Measurements from ENCODE around the gene TPX2.
"Not testable (repeated sequence)": the region's sequence is repeated elsewhere in the genome, so short reads cannot be mapped to it uniquely, and the experiment has no call there.

Gene TPX2

DNA sequence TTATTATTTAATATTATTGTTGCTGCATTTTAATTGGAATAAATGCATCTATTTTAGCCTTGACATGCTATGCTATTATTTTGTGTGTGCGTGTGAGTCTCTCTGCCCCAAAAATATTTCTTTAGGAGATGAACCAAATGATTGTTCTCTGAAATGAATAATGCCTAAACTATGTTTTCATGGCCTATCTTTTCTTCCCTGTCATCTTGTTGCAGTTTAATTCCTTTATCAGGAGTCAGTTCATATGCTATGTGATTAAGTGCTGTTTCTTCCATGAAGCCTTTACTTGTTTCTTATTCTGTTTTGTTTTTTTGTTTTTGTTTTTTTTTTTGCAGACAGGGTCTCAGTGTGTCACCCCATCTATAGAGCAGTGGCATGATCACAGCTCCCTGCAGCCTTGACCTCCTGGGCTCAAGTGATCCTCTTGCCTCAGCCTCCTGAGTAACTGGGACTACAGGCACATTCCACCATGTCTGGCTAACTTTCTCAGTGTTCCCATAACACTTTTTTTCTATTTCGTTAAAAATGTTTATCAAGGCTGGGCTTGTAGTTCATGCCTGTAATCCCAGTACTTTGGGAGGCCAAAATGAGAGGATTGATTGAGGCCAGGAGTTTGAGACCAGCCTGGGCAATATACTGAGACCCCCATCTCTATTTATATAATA, 25.7 kb downstream of the TPX2 start:
- DNase-seq, result no peak

DNA sequence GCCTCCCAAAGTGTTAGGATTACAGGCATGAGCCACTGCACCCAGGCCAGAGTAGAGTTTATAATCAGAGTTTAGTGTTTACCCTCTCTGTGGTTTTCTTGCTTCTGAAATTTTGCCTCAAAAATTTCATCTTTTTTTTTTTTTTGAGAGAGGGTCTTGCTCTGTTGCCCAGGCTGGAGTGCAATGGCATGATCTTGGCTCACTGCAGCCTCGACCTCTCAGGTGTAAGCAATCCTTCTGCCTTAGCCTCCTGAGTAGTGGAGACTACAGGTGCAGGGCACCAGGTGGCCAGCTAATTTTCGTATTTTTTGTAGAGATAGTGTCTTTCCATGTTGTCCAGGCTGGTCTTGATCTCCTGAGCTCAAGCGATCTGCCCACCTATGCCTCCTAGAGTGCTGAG, 28.7 kb downstream of the TPX2 start:
- DNase-seq, result no peak

DNA sequence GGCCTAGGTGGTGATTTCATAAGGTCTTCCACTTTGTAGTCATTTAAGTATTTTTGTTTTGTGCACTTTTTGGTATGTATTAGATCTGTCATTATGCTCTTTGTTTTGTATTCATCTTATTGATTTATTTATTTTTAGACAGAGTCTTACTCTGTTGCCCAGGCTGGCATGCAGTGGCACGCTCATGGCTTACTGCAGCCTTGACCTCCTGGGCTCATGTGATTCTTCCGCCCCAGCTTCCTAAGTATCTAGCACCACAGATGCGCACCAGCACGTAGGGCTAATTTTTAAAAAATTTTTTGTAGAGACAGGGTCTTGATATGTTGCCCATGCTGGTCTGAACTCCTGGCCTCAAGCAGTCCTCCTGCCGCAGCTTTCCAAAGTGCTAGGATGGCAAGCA, 30.6 kb downstream of the TPX2 start:
- no peak for DNase-seq

DNA sequence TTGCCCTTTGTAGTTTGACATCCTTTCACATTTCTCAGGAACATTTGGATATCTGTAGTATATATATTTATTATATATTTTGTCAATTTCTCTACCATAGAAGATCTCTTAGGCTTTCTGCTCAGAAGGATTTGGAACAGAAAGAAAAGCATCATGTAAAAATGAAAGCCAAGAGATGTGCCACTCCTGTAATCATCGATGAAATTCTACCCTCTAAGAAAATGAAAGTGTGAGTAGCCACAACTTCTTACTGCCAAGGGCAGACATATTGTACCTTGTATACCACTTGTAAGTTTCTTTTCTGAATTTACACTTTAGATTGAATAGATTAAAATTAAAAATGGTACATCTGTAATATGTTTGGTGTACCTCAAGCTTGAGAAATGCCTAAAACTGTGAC, 31.2 kb downstream of the TPX2 start:
- DNase-seq, result no peak

DNA sequence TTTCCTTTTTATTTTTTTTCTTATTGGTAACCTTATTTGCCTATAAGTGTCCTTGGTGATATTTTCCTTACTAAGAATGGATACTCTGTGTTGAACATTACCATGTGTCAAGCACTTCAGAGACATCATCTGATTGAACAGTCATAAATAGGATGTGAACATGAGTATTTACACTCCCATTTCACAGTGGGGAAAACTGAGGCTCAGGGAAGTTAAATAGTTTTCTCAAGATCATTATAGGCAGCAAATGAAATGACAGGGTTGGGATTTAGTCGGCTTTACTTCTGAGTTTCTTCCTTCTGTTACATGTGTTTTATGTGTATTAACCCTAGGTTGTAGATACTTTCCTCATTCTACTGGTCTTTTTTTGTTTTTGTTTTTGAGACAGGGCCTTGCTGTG, 35.3 kb downstream of the TPX2 start:
- no peak for DNase-seq

DNA sequence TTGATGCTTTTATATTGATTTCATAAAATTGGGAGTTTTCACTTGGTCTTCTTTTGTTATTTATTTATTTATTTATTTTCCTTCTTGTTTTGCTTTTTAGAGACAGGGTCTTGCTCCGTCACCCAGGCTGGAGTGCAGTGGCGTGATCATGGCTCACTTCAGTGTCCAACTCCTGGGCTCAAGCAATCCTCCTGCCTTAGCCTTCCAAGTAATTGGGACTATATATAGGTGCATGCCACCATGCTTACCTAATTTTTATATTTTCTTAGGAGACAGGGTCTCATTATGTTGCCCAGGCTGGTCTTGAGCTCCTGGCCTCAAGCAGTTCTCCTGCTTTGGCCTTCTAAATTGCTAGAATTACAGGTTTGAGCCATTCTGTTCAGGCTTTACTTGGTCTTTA, 41.7 kb downstream of the TPX2 start:
- no peak for DNase-seq

DNA sequence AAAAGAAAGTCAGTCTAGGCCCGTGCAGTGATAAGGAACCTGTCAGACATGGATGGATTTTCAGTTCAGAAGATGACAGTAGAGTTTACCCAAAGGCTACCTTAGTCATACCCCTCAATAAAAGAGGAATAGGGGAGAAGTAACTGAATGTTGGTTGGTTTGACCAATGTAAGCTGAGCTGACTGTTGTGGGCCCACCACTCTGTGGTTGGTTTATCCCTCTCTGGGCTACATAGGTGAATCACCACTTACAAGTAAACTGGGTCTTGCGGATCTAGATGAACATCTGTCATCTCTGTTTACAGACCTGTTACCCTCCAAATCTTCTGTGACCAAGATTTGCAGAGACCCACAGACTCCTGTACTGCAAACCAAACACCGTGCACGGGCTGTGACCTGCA, 42.9 kb downstream of the TPX2 start:
- no peak for DNase-seq

DNA sequence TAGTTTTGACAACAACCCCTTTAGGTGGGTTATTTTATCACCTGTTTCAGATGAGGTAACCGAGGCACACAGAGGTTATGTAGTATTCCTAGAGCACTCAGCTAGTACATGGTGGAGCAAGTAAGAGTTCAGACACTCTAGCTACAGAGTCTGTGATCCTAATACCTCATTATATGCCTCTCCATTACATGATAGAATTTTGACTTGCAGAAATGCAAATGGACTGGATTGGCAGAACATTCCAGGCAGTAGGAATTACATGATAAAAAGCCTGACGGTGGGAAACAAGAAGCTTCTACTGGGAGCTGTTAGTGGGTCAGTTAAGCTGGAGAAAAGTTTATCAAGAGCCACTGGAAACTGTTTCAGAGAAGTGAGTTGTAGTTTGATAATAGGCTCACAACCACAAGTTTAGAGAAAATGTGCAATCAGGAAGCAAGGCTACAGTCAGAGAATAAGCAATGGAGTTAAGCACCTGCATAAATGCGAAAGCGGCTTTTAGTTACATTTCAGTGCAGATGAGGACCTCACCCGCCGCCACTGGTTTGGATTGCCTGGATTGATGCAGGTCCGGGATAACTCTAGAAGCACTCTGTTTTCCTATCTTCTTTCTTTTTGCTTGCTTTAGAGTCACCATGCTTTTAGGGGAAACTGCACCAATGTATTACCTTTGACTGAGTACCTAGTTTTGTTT, 45.4 kb downstream of the TPX2 start:
- no peak for DNase-seq

DNA sequence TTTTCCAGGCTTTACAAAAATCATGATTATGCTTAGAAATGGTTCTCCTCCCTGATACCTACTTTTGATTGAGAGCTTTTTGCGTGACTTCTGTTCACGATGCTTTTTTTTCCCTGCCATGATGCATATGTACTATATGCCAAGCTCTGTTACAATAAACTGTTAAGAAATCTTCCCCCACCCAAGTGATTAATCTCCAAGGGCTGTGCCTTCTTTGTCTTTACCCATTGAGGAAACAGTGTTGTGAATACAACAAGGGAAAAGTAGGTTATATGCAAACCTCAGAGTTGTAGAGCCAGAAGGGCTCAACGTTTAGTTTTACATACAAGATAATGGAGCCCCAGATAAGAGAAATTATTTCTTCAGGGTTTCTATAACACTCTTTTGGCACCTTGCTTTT, 46.0 kb downstream of the TPX2 start:
- DNase-seq, result no peak

DNA sequence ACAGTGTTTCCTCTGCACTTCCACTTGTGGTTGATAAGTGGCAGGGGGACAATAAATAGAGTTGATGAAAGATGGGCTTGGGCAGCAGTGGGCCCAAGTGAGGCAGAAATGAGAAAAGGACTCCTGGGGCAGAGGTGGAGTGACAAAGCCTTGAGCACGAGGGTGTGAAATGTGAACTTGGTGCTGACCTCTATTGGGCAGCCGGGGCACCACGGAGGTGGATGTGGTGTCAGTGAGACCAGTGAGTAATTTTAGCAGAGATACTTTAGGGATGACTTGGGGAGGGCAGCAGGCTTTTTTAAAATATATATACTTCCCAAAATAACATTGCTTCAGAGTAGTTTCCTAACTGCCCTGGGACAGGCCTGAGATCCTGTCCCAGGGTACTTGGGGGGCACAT, 49.5 kb downstream of the TPX2 start:
- no peak for DNase-seq

DNA sequence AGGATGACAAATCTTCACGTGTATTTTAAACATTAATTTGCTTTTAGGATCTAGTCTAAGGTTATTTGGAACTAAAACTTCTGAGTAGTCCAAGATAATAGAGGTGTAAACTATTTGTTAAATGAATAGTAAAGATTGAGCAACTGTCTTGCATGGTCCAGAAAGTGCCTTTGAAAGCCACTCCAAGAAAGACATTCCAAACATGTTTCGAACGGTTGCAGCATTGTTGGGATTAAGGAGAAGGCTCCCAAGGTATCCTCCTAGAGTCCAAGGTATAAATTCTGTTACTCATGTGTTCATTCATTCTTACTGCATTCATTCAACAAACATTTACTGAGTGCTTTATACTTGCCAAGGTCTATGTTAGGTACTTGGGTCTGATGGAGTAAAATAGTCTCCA, 51.3 kb downstream of the TPX2 start:
- DNase-seq, result no peak

DNA sequence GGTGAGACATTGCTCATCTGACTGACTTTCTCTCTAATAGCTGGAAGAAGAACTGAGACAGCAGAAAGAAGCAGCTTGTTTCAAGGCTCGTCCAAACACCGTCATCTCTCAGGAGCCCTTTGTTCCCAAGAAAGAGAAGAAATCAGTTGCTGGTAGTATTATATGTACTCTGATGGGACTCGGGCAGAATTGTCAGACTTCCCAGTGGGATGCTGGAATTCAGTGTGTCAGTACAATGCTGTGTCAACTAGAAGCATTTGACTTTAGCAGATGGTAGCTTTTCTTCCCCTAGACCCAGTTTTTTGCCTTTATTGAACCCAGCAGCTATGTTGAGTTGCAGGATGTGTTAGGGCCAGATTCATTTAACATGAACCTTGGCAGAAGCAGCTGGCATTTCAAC, 58.3 kb downstream of the TPX2 start:
- DNase-seq, result no peak

DNA sequence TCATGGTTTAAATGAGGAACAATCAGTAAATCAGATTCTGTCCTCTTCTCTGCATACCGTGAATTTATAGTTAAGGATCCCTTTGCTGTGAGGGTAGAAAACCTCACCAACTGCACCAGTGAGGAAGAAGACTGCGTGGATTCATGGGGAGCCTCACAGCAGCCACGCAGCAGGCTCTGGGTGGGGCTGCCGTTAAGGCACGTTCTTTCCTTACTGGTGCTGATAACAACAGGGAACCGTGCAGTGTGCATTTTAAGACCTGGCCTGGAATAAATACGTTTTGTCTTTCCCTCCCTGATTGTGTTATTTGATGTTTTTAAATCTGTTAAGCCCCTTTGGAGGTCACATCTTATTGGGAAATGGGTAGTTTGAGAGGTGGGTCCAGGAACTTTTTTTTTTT, 62.4 kb downstream of the TPX2 start:
- DNase-seq, result no peak

DNA sequence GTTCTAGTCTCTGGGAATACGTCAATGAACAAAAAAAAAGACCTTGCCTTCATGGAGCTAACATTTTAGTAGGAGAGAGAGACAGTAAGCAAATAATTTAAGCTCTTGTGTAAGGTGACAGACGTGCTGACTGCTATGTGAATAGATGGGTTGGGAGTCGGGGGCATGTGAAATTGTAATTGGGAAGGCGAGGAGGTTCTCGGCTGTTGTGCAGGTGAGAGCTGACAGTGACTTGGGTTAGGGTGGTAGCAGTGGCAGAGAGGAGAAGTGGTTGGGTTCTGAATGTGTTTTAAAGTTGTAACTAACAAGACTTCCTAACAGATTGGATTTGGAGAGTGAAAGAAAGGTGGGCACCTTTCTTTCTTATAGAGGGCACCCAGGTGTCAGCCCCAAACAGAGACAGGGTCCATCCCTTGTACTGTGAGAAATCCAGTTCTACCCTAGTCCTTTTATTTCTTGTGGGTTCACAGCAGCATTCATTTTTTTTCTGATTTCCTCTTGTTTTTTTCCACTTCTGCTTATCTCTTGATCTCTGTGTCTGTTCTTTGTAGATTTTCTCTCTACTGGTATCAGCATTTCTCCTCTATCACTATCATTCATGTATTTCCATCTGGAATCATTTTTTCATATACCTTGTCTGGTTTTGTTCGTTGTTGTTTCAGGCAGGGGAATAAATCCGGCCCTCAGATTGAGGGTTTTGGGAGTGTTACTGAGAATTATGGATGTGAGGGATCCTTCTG, 64.6 kb downstream of the TPX2 start:
- no peak for DNase-seq

DNA sequence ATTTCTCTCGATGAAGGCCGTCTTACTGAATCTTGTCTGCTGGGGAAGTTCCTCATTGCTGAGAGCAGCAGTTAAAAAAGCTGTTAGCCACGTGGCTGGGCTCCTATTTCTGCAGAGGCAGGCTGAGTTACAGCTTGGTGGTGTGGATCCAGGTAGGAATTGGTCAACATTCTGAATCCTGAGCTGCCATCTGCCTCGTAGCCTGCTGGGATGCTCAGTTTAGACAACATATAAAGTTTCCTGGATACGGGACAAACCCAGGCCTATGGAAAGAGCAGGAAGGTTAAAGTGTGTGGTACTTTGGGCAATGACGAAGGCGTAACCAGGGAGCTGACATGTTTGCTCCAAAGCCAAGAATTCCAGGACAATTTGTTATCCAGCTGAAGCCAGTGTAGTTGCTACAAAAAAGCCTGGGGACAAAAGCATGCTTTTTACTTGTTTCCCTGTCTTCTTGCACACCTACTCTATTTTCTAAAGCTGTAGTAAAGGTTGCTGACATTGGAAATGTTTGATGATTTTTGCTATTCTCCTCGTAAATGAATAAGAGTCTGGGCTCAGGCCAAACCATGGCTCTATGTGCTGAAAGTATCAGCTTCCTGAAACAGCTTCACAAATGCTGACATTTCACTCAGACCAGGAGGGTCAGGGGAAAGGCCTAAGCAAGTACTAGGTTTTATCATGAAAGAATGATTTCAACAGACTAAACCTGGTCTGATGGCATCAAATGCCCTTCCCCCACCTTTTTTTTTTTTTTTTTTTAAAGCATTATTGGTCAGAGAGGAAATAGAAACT, 67.7 kb downstream of the TPX2 start:
- no peak for DNase-seq

DNA sequence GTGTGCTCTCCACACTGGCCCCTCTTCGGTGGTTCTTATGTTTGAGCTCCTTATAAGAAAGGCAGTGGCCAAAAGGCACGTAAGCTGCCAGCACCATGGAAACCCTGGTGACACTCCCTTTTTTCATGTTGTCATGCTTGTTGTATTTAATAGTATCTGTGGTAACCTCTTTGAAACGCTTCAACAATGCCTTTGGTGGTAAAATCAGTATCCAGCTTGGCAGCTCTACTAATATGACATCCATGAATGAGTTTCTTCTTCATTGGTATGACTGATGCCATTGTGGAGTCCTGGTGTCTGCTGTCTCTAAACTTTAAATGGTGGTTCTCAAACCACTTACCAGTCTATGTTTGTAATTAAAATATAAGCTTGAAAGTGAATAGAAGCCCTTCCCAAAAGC, 69.4 kb downstream of the TPX2 start:
- no peak for DNase-seq

DNA sequence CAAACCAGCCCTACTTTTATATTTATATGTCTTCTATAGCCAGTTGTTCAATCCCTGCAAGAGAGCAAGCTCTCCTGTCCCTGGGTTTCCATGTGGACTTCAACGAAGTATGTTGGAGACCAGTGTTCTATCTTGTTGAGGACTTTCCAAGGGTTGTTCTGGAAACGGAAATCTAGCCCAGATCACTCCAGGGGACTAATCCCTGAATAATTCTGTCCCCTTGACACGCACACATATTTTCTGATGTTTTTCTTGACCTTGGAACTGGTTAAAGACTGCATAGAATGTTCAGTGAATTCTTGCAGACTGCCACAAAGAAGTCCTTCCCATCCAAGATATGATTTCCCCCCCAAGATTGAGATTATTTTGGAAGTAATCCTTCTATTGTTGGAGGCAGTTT, 70.6 kb downstream of the TPX2 start:
- no peak for DNase-seq

DNA sequence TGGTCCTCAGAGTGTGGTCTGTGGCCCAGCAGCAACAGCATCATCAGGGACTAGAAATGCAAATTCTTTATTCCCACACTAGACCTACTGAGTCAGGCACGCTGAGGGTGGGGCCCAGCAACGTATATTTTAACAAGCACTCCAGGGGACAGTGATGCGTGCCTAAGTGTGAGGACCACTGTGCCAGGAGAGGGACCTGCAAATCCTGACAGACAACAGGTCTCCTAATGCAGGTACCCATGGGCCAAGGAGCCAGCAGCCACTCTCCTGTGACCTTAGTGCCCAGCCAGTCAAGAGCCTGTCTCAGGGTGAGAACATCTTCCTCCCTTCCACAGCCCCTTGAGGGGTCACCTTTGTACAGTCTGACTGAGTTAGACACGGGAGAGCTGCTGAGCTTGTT, 72.1 kb downstream of the TPX2 start:
- no peak for DNase-seq

DNA sequence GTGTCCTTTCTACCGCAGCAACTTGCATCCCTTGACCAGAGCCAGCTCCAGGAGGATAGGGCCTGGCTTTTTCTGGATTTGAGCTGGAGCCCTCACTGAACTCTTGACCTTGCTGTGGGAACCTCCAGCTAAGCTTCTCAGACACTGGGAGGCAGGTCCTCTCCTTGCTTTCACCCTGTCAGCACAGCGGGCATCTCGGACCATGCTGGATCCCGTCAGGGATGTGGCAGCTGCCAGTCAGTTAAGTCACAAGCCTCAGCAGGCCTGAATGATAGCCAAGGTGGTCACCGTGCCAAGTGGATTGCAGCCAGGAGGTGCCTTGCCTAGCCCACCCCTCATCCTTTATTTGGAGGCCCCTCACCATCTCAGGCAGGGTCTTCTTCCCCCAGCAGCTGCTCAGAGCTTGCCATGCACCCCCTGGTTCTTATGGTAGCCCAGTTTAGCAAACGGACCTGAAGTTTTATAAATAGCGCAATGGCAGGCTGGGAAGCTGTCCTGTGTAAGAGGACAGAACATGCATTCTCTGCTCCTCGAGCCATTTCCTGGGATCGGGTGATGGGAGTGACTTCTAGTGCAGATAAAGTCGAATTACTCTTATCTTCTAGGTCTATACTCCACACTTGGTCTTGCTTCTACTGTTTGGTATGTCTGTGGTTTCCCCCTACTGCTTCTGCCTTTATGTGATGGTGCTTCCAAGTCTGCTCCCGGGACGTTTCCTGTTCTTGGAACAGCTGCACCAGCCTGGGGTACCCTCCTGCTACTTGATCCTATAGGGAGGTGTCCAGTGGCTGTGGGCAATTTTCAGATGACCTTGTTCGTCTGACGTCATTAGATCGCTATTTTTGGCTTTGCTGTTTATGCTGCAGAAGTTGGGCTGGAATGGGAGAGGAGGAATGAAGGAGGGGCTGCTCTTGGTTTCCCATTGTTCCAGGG, 73.0 kb downstream of the TPX2 start:
- no peak for DNase-seq

DNA sequence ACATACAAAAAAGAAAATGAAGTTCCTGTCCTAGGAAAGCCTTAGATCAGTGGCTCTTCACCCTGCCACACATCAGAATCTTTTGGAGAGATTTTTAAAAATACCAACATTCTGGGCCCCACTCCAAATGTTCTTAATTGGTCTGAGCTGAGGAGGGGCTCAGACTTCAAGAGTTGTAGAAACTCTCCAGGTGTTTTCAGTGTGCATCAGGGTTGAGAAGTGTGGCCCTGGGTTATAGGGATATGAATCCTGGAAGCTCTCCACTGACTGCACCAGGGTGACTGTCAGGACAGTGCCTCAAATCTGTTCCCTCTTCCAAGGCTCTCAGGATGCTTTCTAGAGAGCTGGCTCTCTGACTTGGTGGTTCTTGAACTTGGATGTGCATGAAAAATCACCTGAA, 74.5 kb downstream of the TPX2 start:
- DNase-seq, result no peak

DNA sequence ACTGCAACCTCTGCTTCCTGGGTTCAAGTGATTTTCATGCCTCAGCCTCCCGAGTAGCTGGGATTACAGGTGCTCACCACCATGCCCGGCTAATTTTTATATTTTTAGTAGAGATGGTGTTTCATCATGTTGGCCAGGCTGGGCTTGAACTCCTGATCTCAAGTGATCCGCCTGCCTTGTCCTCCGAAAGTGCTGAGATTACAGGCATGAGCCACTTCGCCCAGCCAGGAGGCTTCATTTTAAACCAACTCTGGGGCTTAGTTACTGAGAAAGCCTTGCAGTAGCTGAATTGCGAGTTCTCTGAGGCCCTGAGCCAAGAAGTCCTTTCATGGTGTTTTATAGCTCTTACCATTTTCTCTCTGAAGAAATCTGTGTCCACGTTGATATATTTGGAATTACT, 75.1 kb downstream of the TPX2 start:
- DNase-seq, result not testable (repeated sequence)

DNA sequence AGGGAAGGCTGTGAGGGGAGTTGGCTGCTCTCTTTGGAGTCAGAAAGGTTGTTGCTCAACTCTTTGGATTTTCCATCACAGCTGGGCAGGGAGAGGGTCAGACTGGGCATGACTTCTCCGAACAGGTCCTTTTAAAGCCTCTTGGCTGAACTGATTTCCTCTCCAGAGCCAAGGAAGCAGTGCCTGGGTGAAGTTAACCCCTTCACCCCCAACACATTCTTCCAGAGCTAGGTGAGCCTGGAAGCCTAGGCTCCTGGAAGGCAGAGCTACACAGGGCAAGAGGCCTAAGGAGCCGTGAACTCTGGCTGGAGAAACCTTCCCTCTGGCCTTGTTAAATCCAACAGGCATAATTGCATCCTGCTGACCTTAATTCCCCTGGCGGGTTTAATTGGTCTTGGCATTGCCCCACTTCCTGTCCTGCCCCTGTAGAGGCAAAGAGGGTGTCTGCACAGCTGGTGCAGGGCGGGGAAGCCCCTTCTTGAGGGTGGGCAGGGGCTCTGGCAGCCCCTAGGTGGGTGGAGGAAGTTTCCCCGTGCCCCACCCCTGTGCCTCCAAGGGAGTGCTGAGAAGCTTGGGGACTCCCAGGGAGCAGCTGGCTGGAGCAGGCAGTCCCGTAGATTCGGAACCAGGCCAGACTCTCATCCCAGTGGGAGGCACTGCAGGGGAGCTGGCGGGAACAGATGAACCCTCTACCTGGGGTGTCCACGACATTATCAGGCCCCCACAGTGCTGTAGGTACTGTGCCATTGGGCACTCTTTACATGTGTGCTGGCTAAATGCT, 76.5 kb downstream of the TPX2 start:
- DNase-seq, result no peak
